Testis (tissue), 2 donors: ENCODE measurements around the gene TM9SF4.

Source experiments
- POLR2A ChIP-seq: fragments of 450-650 bp; IDR thresholded peaks from one replicate; pipeline ENCODE4 v1.6.1; 2017; ENCODE audit warnings: antibody characterized with exemption, mild to moderate bottlenecking, moderate library complexity
- TF ChIP-seq, protein P1 (sequence below), 3 experiments: fragments of 450-650 bp in 2 of 3; fragments of 200-600 bp in 1 of 3; sonication (generic) in 1 of 3; IDR thresholded peaks; one replicate each; pipeline ENCODE4 v1.5.1; 2016 to 2019; ENCODE audit warnings: antibody characterized with exemption in 3 of 3, mild to moderate bottlenecking in 2 of 3, moderate library complexity in 1 of 3

DNA sequence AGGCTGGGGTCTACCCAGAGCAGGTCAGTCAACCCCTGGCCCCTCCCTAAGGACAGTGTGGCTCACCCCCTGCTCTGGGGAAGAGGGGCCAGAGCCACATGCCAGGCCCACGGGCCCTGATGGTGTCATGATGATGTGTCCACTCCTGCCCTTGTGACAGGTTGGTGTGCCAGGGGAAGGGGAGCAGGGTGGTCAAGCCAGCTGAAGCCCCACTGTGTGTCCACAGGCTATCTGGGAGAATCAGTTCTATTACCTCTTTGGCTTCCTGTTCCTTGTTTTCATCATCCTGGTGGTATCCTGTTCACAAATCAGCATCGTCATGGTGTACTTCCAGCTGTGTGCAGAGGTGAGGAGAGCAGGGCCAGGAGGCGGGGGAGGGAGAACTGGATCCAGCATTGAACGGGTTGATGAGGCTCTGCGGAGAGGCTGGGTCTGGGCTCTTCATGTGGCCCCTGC, 50.3 kb downstream of the TM9SF4 start:
- TF ChIP-seq, protein P1, sequence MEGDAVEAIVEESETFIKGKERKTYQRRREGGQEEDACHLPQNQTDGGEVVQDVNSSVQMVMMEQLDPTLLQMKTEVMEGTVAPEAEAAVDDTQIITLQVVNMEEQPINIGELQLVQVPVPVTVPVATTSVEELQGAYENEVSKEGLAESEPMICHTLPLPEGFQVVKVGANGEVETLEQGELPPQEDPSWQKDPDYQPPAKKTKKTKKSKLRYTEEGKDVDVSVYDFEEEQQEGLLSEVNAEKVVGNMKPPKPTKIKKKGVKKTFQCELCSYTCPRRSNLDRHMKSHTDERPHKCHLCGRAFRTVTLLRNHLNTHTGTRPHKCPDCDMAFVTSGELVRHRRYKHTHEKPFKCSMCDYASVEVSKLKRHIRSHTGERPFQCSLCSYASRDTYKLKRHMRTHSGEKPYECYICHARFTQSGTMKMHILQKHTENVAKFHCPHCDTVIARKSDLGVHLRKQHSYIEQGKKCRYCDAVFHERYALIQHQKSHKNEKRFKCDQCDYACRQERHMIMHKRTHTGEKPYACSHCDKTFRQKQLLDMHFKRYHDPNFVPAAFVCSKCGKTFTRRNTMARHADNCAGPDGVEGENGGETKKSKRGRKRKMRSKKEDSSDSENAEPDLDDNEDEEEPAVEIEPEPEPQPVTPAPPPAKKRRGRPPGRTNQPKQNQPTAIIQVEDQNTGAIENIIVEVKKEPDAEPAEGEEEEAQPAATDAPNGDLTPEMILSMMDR (IDR thresholded peaks at IDR 0.05) = no peak
- no peak for TF ChIP-seq POLR2A
